Epithelial cell of proximal tubule (primary cell): ENCODE results near the gene KANK3. TPM values are rescaled to one million over a fixed set of nuclear protein-coding genes. Genes with fewer than 3 reads are reported as not detected.
A peak's percentile ranks its signal among the peaks of the same experiment; 100 is the strongest.
"Not testable (repeated sequence)": the region's sequence is repeated elsewhere in the genome, so short reads cannot be mapped to it uniquely, and the experiment has no call there.

Source experiments
- DNase-seq: peaks from one replicate; pipeline ENCODE4 v3.0.0-alpha.2; 2011; ENCODE audit warnings: low read depth
- H3K4me3 ChIP-seq: 2 replicates; pipeline ENCODE4 v1.5.1; 2011; ENCODE audit warnings: low read depth, mild to moderate bottlenecking, low read length
- total RNA-seq: library from RNA; depleted of rRNA; stranded (reverse); fragments of >200 nt; gene quantifications from 2 replicates; pipeline ENCODE4 v1.2.3, GENCODE V29; 2015
- TF ChIP-seq, protein P1 (sequence below): conservative IDR thresholded peaks from 2 replicates; pipeline ENCODE4 v1.5.1; 2012; ENCODE audit warnings: low read depth, mild to moderate bottlenecking, low read length

The KANK3 gene
- total RNA-seq, 1 donor from 2014 or later, result 2.2 TPM

DNA sequence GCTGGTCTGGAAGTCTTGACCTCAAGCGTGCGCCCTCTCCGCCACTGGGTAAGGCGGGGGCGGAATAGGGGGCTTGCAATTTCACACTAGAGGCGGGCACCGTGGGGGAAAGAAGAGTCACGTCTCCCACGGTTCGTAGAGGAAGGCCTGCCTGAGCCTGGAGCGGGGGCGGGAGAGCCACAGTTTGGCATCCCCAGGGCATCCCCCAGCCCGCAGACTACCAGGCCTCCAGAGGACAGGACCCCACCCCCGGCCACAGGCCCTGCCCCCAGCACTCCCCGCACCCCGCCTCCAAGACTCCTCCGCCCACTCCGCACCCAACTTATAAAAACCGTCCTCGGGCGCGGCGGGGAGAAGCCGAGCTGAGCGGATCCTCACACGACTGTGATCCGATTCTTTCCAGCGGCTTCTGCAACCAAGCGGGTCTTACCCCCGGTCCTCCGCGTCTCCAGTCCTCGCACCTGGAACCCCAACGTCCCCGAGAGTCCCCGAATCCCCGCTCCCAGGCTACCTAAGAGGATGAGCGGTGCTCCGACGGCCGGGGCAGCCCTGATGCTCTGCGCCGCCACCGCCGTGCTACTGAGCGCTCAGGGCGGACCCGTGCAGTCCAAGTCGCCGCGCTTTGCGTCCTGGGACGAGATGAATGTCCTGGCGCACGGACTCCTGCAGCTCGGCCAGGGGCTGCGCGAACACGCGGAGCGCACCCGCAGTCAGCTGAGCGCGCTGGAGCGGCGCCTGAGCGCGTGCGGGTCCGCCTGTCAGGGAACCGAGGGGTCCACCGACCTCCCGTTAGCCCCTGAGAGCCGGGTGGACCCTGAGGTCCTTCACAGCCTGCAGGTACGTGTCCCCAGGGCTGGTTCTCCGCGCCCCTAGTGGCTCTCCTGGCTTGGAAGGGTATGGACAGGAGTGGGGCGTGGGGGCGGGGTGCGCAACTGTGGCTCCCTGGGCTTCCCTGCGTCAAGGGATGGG, 21.0 kb upstream of the KANK3 start, which contains the start of gene ANGPTL4:
TSS of gene ANGPTL4 (plus strand) at position 353 of the 969 bp plus-strand sequence. CDS start at position 520, 167 bp downstream.
- TF ChIP-seq, protein P1, sequence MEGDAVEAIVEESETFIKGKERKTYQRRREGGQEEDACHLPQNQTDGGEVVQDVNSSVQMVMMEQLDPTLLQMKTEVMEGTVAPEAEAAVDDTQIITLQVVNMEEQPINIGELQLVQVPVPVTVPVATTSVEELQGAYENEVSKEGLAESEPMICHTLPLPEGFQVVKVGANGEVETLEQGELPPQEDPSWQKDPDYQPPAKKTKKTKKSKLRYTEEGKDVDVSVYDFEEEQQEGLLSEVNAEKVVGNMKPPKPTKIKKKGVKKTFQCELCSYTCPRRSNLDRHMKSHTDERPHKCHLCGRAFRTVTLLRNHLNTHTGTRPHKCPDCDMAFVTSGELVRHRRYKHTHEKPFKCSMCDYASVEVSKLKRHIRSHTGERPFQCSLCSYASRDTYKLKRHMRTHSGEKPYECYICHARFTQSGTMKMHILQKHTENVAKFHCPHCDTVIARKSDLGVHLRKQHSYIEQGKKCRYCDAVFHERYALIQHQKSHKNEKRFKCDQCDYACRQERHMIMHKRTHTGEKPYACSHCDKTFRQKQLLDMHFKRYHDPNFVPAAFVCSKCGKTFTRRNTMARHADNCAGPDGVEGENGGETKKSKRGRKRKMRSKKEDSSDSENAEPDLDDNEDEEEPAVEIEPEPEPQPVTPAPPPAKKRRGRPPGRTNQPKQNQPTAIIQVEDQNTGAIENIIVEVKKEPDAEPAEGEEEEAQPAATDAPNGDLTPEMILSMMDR, result no peak
- no peak for DNase-seq
- peak within 1 kb of the TSS; percentile 77 for H3K4me3 ChIP-seq

DNA sequence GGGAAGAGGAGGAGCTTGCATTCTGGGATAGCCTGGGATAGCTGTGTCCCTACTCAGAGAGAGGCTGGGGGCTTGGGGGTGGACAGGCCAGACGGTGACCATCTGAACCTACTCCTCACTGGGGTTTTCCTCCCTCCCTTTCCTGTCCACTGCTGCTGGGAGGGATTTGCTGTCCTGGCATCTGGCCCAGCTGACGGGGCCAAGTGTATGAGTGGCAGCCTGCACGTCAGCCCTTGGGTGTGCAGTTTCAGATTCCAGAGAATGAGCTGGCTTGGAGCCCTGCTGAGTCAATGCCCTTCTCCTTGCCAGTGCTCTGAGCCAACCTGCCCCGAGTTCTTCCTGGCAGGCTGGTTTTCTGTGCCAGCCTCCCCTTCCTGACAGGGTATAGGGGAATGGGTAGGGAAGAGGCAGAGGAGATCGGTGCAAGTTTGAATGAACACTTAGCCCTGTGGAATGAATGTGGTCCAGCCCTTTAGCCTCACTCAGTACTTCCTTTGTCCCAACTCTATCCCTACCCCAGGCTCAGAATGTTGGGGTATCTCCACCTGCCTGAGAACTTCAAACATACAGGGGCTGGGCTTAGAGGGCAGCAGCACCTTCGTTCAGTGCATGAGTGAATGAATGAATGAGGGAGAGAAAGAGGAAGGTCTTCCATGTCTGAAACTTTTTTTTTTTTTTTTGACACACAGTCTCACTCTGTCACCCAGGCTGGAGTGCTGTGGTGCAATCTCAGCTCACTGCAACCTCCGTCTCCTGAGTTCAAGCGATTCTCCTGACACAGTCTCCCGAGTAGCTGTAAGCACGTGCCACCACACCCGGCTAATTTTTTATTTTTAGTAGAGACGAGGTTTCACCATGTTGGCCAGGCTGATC, 19.1 kb upstream of the KANK3 start:
- TF ChIP-seq, protein P1, result no peak

DNA sequence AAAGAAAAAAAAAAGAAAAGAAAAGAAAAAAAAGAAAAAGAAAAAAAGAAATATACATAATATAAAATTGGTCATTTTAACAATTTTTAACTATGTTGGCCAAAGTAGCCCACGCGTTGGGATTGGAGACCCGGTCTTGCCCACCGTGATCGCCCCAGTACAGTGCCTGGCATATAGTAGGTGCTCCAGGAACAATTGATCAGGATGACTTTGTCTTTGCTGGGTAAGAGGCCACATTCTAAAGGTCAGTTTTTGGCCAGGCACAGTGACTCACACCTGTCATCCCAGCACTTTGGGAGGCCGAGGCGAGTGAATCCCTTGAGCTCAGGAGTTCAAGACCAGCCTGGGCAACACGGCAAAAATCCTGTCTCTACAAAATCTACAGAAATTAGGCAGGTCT, 17.1 kb upstream of the KANK3 start:
- no peak for DNase-seq
- no peak overlapping the region for H3K4me3 ChIP-seq
- TF ChIP-seq, protein P1, result no peak

More for the DNA sequence above, 19.1 kb upstream of the KANK3 start:
- DNase-seq, result peak; percentile 95
- peak overlapping the region; percentile 12 for H3K4me3 ChIP-seq

DNA sequence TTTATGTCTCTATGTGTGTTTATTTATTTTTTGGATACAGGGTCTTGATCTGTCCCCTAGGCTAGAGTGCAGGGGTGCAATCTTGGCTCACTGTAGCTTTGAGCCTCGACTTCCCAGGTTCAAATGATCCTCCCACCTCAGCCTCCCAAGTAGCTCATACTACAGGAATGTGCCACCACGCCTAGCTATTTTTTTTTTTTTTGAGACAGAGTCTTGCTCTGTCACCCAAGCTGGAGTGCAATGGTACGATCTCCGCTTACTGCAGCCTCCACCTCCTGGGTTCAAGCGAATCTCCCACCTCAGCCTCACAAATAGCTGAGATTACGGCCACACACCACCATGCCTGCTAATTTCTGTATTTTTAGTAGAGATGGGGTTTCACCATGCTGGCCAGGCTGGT, 15.9 kb upstream of the KANK3 start:
- TF ChIP-seq, protein P1, result no peak
- no peak for DNase-seq
- H3K4me3 ChIP-seq, result no peak overlapping the region

DNA sequence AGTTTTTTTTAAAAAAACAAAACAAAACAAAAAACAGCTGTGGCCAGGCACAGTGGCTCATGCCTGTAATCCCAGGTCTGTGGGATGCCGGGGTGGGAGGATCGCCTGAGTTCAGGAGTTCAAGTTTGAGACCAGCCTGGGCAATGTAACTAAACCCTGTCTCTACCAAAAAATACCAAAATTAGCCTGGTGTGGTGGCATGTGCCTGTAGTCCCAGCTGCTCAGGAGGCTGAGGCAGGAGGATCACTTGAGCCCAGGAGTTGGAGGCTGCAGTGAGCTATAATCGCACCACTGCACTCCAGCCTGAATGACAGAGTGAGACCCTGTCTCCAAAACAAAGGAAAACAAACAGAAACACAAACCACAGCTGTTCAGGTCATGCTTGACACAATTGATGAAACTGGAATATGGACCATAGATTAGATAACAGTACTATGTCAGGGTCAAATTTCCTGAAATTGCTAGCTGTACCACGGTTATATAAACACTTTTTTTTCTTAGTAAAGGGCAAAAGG, 14.0 kb upstream of the KANK3 start:
- H3K4me3 ChIP-seq, result no peak overlapping the region
- DNase-seq, result no peak
- TF ChIP-seq, protein P1, result no peak

DNA sequence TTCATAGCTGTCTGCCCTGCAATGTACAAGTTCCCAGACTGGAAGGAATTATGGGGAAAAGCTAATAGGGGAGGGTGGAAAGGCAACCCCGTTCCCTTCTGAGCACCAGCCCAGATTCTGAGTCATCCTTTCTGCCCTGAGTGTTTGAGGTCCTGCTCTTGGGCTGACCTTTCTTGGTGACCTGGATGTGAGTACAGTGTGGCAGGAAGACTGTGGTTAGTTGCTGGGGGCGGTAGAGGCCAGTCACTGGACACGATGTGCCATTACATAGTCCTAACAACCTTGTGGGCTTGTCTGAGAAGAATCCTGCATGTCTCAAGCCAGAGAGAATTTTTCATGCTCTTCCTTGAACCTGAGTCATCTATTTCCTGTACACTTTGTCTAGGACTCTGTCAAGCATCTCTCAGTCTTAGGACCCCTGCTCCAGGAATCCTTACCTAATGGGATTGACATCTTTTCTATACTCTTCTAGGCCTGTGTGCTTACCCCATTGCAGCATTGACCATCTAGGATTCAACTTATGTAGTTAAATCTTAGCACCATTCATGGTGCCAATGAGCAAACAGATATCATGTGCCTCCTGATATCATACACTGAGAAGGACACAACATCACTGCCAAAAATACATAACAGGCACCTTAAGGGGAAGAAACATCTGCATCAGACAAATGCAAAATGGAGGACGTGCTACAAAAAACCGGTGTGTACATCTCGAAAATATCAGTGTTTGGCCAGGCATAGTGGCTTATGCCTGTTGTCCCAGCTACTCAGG, 12.8 kb upstream of the KANK3 start:
- peak; percentile 88 for DNase-seq
- TF ChIP-seq, protein P1, result peak; percentile 22
- H3K4me3 ChIP-seq, result no peak overlapping the region

DNA sequence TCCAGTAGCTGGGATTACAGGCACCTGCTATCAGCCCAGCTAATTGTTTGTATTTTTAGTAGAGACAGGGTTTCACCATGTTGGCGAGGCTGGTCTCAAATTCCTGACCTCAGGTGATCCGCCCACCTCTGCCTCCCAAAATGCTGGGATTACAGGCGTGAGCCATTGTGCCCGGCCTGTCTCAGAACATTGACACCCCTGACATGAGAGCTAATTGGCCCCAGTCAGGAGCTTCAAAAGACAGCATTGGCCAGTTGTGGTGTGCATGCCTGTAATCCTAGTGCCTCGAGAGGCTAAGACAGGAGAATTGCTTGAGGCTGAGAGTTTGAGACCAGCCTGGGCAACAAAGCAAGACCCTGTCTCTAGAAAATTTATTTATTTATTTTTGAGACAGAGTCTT, 9.8 kb upstream of the KANK3 start:
- not testable (repeated sequence) for H3K4me3 ChIP-seq, DNase-seq
